Suprapubic skin (tissue), 3 donors: ENCODE results near the gene CALHM1.

Experiments used
- CTCF ChIP-seq, 2 donors: fragments of 200-600 bp in 1 of 2; fragments of 450-650 bp in 1 of 2; sonication (generic) in 1 of 2; IDR thresholded peaks; one replicate each; pipeline ENCODE4 v1.5.1; 2016 to 2019; ENCODE audit warnings: antibody characterized with exemption in 2 of 2, mild to moderate bottlenecking in 1 of 2, moderate library complexity in 1 of 2
- POLR2A ChIP-seq, 2 donors: fragments of 450-650 bp; IDR thresholded peaks; one replicate each; pipeline ENCODE4 v1.6.1; 2017; ENCODE audit warnings: antibody characterized with exemption in 2 of 2, mild to moderate bottlenecking in 2 of 2, moderate library complexity in 2 of 2

DNA sequence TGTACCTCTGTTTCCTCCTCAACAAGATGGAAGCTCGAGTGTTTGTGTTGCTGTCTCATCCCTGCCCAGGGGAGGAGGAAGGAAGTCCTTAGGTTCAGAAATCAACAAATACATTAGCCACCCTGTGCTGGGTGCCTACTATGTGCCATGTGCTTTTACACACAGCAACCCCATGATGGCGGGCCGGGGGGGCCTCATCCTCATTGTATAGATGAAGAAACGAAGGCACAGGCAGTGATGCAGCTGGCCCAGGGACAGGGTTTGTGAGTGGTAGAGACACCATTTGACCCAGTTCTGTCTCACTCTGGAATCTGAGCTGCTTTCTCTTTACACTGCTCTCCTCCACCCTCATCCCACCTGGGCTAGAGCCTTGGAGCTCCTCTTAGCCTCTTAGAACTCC, 4.7 kb downstream of the CALHM1 start:
- no peak for TF ChIP-seq CTCF (IDR thresholded peaks at IDR 0.05)
- TF ChIP-seq POLR2A (IDR thresholded peaks at IDR 0.05) = no peak
